HuH-7 (cell line): ENCODE measurements around the gene TMSB4X.
"Not testable (repeated sequence)": the region's sequence is repeated elsewhere in the genome, so short reads cannot be mapped to it uniquely, and the experiment has no call there.

Source experiments
- DNase-seq: peaks from one replicate; pipeline ENCODE4 v3.0.0; 2011; ENCODE audit warnings: low spot score

TMSB4X gene

DNA sequence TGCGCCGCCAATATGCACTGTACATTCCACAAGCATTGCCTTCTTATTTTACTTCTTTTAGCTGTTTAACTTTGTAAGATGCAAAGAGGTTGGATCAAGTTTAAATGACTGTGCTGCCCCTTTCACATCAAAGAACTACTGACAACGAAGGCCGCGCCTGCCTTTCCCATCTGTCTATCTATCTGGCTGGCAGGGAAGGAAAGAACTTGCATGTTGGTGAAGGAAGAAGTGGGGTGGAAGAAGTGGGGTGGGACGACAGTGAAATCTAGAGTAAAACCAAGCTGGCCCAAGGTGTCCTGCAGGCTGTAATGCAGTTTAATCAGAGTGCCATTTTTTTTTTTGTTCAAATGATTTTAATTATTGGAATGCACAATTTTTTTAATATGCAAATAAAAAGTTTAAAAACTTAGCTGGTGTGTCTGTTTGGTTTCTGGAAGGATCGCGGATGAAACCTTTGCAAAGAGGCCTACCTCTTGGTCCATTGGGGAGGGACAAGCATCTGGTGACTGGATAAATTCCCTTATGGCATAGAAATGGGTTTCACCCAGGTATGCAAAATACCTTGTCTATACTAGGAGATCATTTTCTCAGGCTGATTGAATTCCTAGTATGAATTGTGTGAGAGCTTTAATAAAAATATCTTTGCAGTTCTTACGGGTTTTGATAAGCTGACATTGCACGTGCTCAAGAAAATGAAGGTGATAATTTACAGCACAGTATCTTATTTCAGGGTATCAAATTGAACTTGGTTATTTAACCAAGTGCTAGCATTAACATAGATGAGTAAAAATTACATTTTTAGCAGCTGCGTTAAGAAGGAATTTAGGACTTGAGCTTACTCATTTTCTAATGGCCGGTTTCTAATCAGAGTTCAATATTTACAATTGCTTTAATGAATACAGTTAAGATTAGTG is 2.2 kb downstream of the TMSB4X start:
- not testable (repeated sequence) for DNase-seq

- no peak for DNase-seq
These were observed 2.9 kb downstream of the TMSB4X start for GRCh38 chrX:12977761-12978204.

- no peak for DNase-seq
These were observed 3.5 kb downstream of the TMSB4X start for GRCh38 chrX:12978205-12979025.

GRCh38 chrX:12979026-12979607 is 4.2 kb downstream of the TMSB4X start:
- DNase-seq: no peak

DNA sequence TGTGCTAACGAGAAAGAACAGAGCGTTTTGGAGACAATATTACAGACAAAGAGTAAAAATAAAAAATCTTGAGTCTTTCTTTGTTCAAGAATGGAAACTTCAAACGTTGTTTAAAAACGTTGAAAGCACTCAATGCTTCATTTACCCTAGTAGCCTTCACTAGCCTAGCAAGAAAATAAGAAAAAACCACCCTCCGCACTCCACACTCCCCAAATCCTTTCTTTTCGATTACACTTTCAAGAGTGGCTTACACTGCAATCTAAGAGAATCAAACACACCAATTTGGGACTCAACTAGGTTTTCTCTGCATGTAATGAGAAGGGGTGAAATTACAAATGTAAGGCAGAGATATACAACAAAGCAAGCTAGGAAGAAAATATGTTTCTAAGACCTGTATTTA is 4.7 kb downstream of the TMSB4X start:
- DNase-seq: no peak

DNA sequence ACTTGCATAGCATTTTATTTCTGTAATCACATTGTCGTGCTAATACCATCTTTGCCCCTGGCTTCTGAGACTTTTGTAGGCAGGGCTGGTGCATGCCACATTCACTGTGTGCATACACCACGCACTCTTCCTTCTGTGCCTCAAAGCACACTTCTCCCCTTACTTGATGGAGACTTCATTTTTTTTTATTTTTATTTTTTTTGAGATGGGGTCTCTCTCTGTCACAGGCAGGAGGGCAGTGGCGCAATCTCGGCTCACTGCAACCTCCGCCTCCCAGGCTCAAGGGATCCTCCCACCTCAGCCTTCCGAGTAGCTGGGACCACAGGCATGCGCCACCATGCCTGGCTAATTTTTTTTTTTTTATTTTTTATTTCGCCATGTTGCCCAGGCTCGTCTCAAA is 5.1 kb downstream of the TMSB4X start:
- DNase-seq: not testable (repeated sequence)

DNA sequence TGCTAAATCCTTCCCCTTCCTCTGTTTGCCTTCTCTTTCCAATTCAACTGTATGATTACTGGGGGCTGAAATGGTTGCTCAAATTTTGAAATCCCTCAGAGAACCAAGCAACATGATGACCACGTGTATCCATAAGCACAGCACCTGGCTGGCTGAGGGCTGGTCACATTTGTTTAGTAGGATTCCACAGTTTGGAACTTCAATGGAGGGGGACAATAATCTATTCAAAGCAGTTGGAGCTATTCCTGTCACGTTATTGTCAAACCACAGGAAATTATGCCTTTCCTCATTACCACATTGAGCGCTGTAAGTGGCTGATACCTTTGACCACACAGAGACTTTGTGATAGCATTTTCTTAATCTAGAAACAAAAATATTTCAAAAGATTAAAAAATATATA is 7.0 kb downstream of the TMSB4X start:
- DNase-seq: no peak

GRCh38 chrX:12984603-12985319 is 9.9 kb downstream of the TMSB4X start:
- DNase-seq: no peak

GRCh38 chrX:12985331-12985730 is 10.4 kb downstream of the TMSB4X start:
- DNase-seq: no peak

- DNase-seq: no peak
These were observed 11.4 kb downstream of the TMSB4X start for GRCh38 chrX:12986164-12986779.

DNA sequence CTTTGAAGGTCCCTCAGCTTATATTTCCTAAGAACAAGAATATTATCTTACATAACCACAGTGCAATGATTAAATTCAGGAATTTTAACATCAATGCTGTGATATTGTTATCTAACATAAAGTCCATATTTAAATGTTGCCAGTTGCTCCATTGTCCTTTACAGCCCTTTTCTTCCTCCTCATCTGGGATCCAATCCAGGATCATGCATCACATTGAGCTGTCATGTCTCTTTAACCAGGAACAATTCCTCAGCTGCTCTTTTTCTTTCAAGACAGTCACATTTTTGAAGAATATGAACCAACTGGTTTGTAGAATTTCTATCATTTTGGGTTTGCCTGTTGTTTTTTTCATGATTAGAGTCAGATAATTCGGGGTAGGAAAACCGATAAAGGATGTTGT is 12.0 kb downstream of the TMSB4X start:
- no peak for DNase-seq

GRCh38 chrX:12987340-12987739 is 12.4 kb downstream of the TMSB4X start:
- no peak for DNase-seq

- DNase-seq: no peak
These were observed 13.1 kb downstream of the TMSB4X start for GRCh38 chrX:12987900-12988594.

DNA sequence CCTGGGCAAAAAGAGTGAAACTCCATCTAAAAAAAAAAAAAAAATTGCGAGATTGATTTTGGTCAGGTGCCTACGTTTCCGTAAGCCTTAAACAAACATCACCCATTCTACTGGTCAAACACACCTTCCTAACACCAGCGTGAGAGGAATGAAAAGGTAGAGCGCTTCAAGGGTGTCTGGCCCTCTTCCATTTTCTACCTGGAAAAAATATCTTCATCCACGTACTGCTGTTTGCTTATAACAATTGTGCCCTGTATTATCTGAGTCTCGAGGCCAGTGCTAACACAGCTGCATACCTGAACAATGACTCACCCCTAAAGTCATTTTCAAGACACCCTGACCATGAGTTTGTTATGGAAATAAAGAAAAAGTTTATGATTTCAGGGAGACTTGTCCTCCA is 13.9 kb downstream of the TMSB4X start:
- DNase-seq: no peak

GRCh38 chrX:12989461-12989860 is 14.6 kb downstream of the TMSB4X start:
- DNase-seq: no peak

DNA sequence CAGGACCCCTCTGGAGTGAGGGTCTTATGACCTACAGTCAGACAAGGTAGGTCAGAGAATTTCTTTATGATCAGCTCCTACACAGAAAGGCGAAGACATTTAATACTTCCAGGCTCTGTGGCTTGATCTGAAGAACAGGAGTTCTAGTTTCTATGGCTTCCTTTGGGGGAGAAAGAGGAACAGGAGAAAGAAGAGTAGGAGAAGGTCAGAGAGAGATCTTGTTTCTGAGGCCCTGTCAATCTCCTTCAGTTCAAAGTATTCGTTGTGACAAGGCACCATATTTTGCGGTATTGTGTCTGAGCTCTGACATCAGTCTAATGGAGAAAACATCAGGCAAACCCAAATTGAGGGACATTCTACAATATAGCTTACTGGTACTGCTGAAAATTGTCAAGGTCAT is 16.7 kb downstream of the TMSB4X start:
- DNase-seq: no peak

DNA sequence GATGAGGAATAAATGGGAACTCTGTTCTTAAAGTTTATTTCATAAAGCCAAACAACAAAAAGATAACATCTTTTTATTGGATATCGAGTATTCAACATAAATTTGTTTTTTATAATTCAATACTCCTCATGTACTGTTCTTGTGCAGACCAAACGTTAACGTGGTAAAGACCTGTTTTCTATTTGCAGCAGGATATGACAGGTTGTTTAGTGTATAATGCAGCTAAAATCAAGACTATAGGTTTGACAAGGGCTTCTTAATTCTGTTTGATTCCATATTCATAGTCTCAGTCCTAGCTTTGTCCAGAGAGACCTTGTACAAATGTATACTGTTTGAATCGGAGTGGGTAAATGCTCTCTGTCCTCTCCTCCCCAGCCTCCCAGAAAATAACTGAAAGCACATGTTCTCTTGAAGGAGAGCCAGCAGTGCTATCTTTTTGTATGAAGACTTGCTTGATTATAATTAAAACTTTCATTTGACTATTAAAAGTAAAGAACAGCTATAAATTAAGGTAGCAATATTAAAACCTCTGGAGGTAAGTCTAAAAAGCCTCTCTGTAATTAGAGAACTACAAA is 17.7 kb downstream of the TMSB4X start:
- no peak for DNase-seq

DNA sequence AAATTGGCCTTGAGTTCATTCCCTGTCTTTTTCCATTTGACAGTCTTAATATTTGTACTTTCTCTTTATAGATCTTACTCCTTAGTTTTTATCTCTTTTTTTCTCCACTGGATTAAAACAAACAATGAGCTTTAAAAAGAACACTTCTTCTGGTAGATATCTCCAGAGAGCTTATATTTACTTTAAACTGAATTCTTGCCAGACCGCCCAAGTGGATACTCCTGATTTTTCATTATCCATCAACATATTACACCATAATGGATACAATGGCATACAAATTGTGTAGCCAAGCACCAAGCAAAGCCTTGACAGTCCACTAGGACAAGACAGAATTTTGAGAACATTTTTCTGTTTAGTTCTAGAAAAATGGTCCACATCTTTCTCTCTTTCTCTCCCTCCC is 18.9 kb downstream of the TMSB4X start:
- no peak for DNase-seq

DNA sequence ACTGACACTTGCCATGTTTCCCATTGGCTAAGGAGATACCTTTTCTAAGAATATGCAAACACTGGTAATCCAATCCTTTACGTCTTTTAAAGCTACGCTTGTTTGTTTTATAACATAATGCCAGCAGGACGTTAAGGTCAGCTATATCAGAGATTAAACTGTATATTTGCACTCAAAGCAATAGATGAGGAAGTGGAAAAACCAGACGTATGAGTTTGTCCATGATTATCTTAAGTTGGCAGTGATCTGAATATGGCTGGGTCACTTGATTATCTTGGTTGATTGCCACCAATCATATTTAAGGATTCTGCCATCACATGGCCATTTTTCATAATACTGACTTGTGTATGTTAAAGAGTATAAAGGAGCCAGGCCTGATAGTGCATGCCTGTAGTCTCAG is 19.4 kb downstream of the TMSB4X start:
- DNase-seq: no peak

GRCh38 chrX:12996934-12997435 is 22.1 kb downstream of the TMSB4X start:
- no peak for DNase-seq
